B cell (primary cell): ENCODE data around the gene C7. TPM values are rescaled to one million over a fixed set of nuclear protein-coding genes. Genes with fewer than 3 reads are reported as not detected.

Experiments
- ATAC-seq: fragments of 200-7000 bp; cut with Tn5 transposase; one replicate; pipeline ENCODE4 v1.10.0; 2021; ENCODE audit warnings: low read depth, mild to moderate bottlenecking, moderate number of reproducible peaks, moderate library complexity
- CTCF ChIA-PET: fragments of 350-600 bp; sonication (Branson Sonifier 250); formaldehyde crosslinking; loops from one replicate; lab custom pipeline; 2021; ENCODE audit warnings: antibody characterized with exemption, inconsistent platforms; lab: Charles Lee
- POLR2A ChIA-PET: fragments of 350-600 bp; sonication (Branson Sonifier 250); formaldehyde crosslinking; loops from one replicate; lab custom pipeline; 2021; ENCODE audit warnings: antibody characterized with exemption; lab: Charles Lee
- DNase-seq: peaks from one replicate; pipeline ENCODE4 v3.0.0; 2013
- H2AFZ ChIP-seq: 2 replicates; pipeline ENCODE4 v1.6.1; 2012; ENCODE audit warnings: mild to moderate bottlenecking, low read depth, low read length; ENCODE audit not compliant: insufficient read depth, poor library complexity, severe bottlenecking
- H3K27ac ChIP-seq, 2 donors: 1 replicate in 1 of 2; 2 replicates in 1 of 2; pipeline ENCODE4 v1.5.1; 2012 to 2013; ENCODE audit warnings: low read length in 2 of 2, mild to moderate bottlenecking in 2 of 2, moderate library complexity in 1 of 2
- H3K27me3 ChIP-seq, 4 experiments: fragments of 200-600 bp in 1 of 4; sonication (generic) in 1 of 4; replicated peaks in 1 of 4; 1 replicate in 2 of 4; 2 replicates in 2 of 4; pipeline versions ENCODE4 v1.6.1 to v1.7.0; 2013 to 2016; ENCODE audit warnings: low read length in 3 of 4, mild to moderate bottlenecking in 2 of 4, mixed read lengths in 1 of 4, moderate library complexity in 1 of 4; ENCODE audit not compliant: insufficient read depth in 4 of 4, control insufficient read depth in 3 of 4; ENCODE audit errors: control extremely low read depth in 1 of 4
- H3K36me3 ChIP-seq, 2 experiments: replicated peaks in 1 of 2; 1 replicate in 1 of 2; 2 replicates in 1 of 2; pipeline versions ENCODE4 v1.6.1 to v1.7.1; 2013; ENCODE audit warnings: low read length in 1 of 2; ENCODE audit not compliant: insufficient read depth in 2 of 2, control insufficient read depth in 1 of 2; ENCODE audit errors: control extremely low read depth in 1 of 2, extremely low read depth in 1 of 2
- H3K4me1 ChIP-seq, 2 donors: fragments of 200-600 bp in 1 of 2; sonication (generic) in 1 of 2; 1 replicate in 1 of 2; 2 replicates in 1 of 2; pipeline versions ENCODE4 v1.5.1 to v1.6.1; 2013 to 2017; ENCODE audit warnings: low read length in 2 of 2; ENCODE audit not compliant: control insufficient read depth in 2 of 2, insufficient read depth in 2 of 2
- H3K4me2 ChIP-seq: replicated peaks from 2 replicates; pipeline ENCODE3; 2012; ENCODE audit warnings: mild to moderate bottlenecking, low read depth, low read length; ENCODE audit not compliant: poor library complexity, severe bottlenecking
- H3K4me3 ChIP-seq, 5 experiments: fragments of 200-600 bp in 1 of 5; sonication (generic) in 1 of 5; 1 replicate in 3 of 5; 2 replicates in 2 of 5; pipeline versions ENCODE4 v1.5.1 to v1.7.0; 2011 to 2016; ENCODE audit warnings: low read length in 4 of 5, mild to moderate bottlenecking in 4 of 5, low read depth in 2 of 5, control low read depth in 1 of 5, moderate library complexity in 1 of 5; ENCODE audit not compliant: insufficient read depth in 1 of 5; ENCODE audit errors: control extremely low read depth in 1 of 5, extremely low read depth in 1 of 5
- H3K79me2 ChIP-seq: fragments of 200-600 bp; sonication (generic); one replicate; pipeline ENCODE4 v1.6.0; 2016; ENCODE audit warnings: low read length; ENCODE audit not compliant: control insufficient read depth, insufficient read depth
- H3K9ac ChIP-seq: fragments of 200-600 bp; sonication (generic); 2 replicates; pipeline ENCODE4 v1.6.1; 2017; ENCODE audit warnings: mild to moderate bottlenecking, low read length, moderate library complexity
- H3K9me3 ChIP-seq, 3 donors: one replicate each; pipeline versions ENCODE4 v1.6.1 to v1.7.1; 2013; ENCODE audit warnings: low read length in 2 of 3; ENCODE audit not compliant: control insufficient read depth in 2 of 3, insufficient read depth in 1 of 3; ENCODE audit errors: control extremely low read depth in 1 of 3
- H4K20me1 ChIP-seq: 2 replicates; pipeline ENCODE4 v1.6.0; 2012; ENCODE audit warnings: mild to moderate bottlenecking, low read length; ENCODE audit not compliant: insufficient read depth, control insufficient read depth, poor library complexity, severe bottlenecking
- H3K27ac Mint-ChIP-seq: one replicate; pipeline ENCODE4 v1.8.0; 2021; ENCODE audit warnings: mixed read lengths
- H3K27me3 Mint-ChIP-seq: one replicate; pipeline ENCODE4 v1.8.0; 2021; ENCODE audit warnings: mixed read lengths
- H3K4me1 Mint-ChIP-seq: one replicate; pipeline ENCODE4 v1.8.0; 2021; ENCODE audit warnings: mixed read lengths
- H3K4me3 Mint-ChIP-seq: one replicate; pipeline ENCODE4 v1.8.0; 2021; ENCODE audit warnings: mixed read lengths
- H3K9me3 Mint-ChIP-seq: one replicate; pipeline ENCODE4 v1.8.0; 2022; ENCODE audit warnings: mixed read lengths; ENCODE audit not compliant: insufficient read depth
- CTCF ChIP-seq: fragments of 200-600 bp; IDR thresholded peaks from one replicate; pipeline ENCODE4 v1.8.0; 2022; ENCODE audit warnings: antibody characterized with exemption, mild to moderate bottlenecking
- EZH2 ChIP-seq: IDR thresholded peaks from 2 replicates; pipeline ENCODE4 v1.6.1; 2012; ENCODE audit warnings: borderline replicate concordance, low read depth, mild to moderate bottlenecking, moderate library complexity, low read length; ENCODE audit not compliant: insufficient read depth, poor library complexity, severe bottlenecking
- WGBS: methylation state at CpG from one replicate; pipeline ENCODE4 v1.1.5; 2013; ENCODE audit warnings: missing lambda C conversion rate; ENCODE audit not compliant: insufficient coverage; 5-methylcytosine and 5-hydroxymethylcytosine counted together
- intact Hi-C: fragments of 100-400 bp; cut with micrococcal nuclease; formaldehyde crosslinking; loops from one replicate; pipeline ENCODE4 v1.10.0; 2022
- polyA plus RNA-seq: library from polyadenylated mRNA; depleted of rRNA; stranded (reverse); fragments of >200 nt; gene quantifications from 2 replicates; pipeline ENCODE4 v1.2.3, GENCODE V29; 2012
- total RNA-seq, 2 donors: library from RNA; stranded (reverse); fragments of 120-200 nt in 1 of 2; gene quantifications; 1 replicate in 1 of 2; 2 replicates in 1 of 2; pipeline versions ENCODE4 v1.2.3 to v1.2.4, GENCODE V29; 2013 to 2022

The C7 gene
- total and polyA plus RNA-seq, 2 donors (not counting 1 experiment from before 2014, with no cell fraction given) = not detected

- H3K27ac Mint-ChIP-seq = no peak overlapping the region
Observed at GRCh38 chr5:40981420-40981819, 72.1 kb downstream of the C7 start.

GRCh38 chr5:40983781-40984180 lies 74.5 kb downstream of the C7 start:
- POLR2A ChIA-PET = no interaction called here
- peaks cover 7% of the 10 kb centered on the region for H3K27me3 Mint-ChIP-seq
- Histone ChIP-seq H2AFZ (no peak overlapping the region), H3K9ac (no peak overlapping the region), H3K4me1 (no peaks in the 10 kb centered on the region), H3K79me2 (no peaks in the 10 kb centered on the region), H3K36me3 (no peaks in the 10 kb centered on the region), H3K27ac (no peak overlapping the region), H4K20me1 (no peaks in the 10 kb centered on the region), H3K27me3 (no peaks in the 10 kb centered on the region), H3K4me2 (no peak overlapping the region), H3K4me3 (no peak overlapping the region), H3K9me3 (no peaks in the 10 kb centered on the region)
- H3K4me3 Mint-ChIP-seq = no peak overlapping the region
- DNase-seq = no peak
- intact Hi-C loops = no loop called here
- CTCF ChIA-PET = no interaction called here
- 66% methylated on average over 3 of the region's 3 CpGs for WGBS
- peaks cover 6% of the 10 kb centered on the region for H3K9me3 Mint-ChIP-seq
- ATAC-seq = no peak
- H3K4me1 Mint-ChIP-seq = no peaks in the 10 kb centered on the region
- no peak overlapping the region for H3K27ac Mint-ChIP-seq
- TF ChIP-seq EZH2 = no peak
- no peak for TF ChIP-seq CTCF

More at GRCh38 chr5:40981420-40981819, 72.1 kb downstream of the C7 start:
- DNase-seq (no peak), ATAC-seq (no peak)
- Histone ChIP-seq H2AFZ (no peak overlapping the region), H3K4me3 (no peak overlapping the region), H3K9ac (no peak overlapping the region), H3K4me1 (no peaks in the 10 kb centered on the region), H4K20me1 (no peaks in the 10 kb centered on the region), H3K79me2 (no peaks in the 10 kb centered on the region), H3K9me3 (peaks cover 0 to 5% (median 0%) of the 10 kb centered on the region in 3 donors), H3K27ac (no peak overlapping the region), H3K36me3 (no peaks in the 10 kb centered on the region), H3K27me3 (no peaks in the 10 kb centered on the region), H3K4me2 (no peak overlapping the region)
- intact Hi-C loops = no loop called here
- Mint-ChIP-seq H3K4me1 (no peaks in the 10 kb centered on the region), H3K9me3 (no peaks in the 10 kb centered on the region), H3K27me3 (peaks cover 3% of the 10 kb centered on the region), H3K4me3 (no peak overlapping the region)
- POLR2A ChIA-PET = no interaction called here
- WGBS = 88% methylated on average over 7 of the region's 9 CpGs
- CTCF ChIA-PET = no interaction called here
- no peak for TF ChIP-seq EZH2
- no peak for TF ChIP-seq CTCF
